CD4-positive, alpha-beta T cell (primary cell): Measurements from ENCODE around the gene SIRT6. TPM values are rescaled to one million over a fixed set of nuclear protein-coding genes. Genes with fewer than 3 reads are reported as not detected.
"Not testable (repeated sequence)": the region's sequence is repeated elsewhere in the genome, so short reads cannot be mapped to it uniquely, and the experiment has no call there.

ENCODE experiments used
- ATAC-seq: fragments of 200-7000 bp; cut with Tn5 transposase; one replicate; pipeline ENCODE4 v1.10.0; 2022; ENCODE audit warnings: mild to moderate bottlenecking; ENCODE audit not compliant: poor library complexity
- CTCF ChIA-PET: fragments of 350-600 bp; sonication (Branson Sonifier 250); formaldehyde crosslinking; loops from one replicate; lab custom pipeline; 2021; ENCODE audit warnings: antibody characterized with exemption, inconsistent platforms; lab: Charles Lee
- POLR2A ChIA-PET: fragments of 350-600 bp; sonication (Branson Sonifier 250); formaldehyde crosslinking; loops from one replicate; lab custom pipeline; 2021; ENCODE audit warnings: antibody characterized with exemption, inconsistent platforms; lab: Charles Lee
- DNase-seq, 14 experiments: peaks; one replicate each; pipeline ENCODE4 v3.0.0-alpha.2; 2013 to 2020; ENCODE audit warnings: mixed read lengths in 2 of 14
- H3K27ac ChIP-seq, 2 donors: one replicate each; pipeline versions ENCODE4 v1.5.1 to v1.7.0; 2013; ENCODE audit warnings: low read length in 2 of 2, low read depth in 1 of 2, mild to moderate bottlenecking in 1 of 2
- H3K27me3 ChIP-seq, 2 experiments: 1 replicate in 1 of 2; 2 replicates in 1 of 2; pipeline versions ENCODE4 v1.6.1 to v1.7.0; 2013; ENCODE audit warnings: low read length in 2 of 2, control low read depth in 1 of 2, mild to moderate bottlenecking in 1 of 2, moderate library complexity in 1 of 2; ENCODE audit not compliant: insufficient read depth in 2 of 2, control insufficient read depth in 1 of 2
- H3K36me3 ChIP-seq: one replicate; pipeline ENCODE4 v1.6.1; 2013; ENCODE audit warnings: low read length, control low read depth; ENCODE audit not compliant: insufficient read depth
- H3K4me1 ChIP-seq: one replicate; pipeline ENCODE4 v1.6.1; 2013; ENCODE audit warnings: low read length, control low read depth; ENCODE audit not compliant: insufficient read depth
- H3K4me3 ChIP-seq: one replicate; pipeline ENCODE4 v1.5.1; 2013; ENCODE audit warnings: mild to moderate bottlenecking, low read length, moderate library complexity
- H3K9me3 ChIP-seq, 2 experiments: 1 replicate in 1 of 2; 2 replicates in 1 of 2; pipeline versions ENCODE4 v1.6.1 to v1.7.0; 2013; ENCODE audit warnings: low read length in 2 of 2, mild to moderate bottlenecking in 2 of 2, control low read depth in 1 of 2, moderate library complexity in 1 of 2; ENCODE audit not compliant: control insufficient read depth in 1 of 2, insufficient read depth in 1 of 2
- H3K27ac Mint-ChIP-seq: one replicate; pipeline ENCODE4 v1.8.0; 2020; ENCODE audit warnings: mixed read lengths
- H3K27me3 Mint-ChIP-seq: one replicate; pipeline ENCODE4 v1.8.0; 2021; ENCODE audit warnings: mixed read lengths
- H3K36me3 Mint-ChIP-seq: one replicate; pipeline ENCODE4 v1.8.0; 2021; ENCODE audit warnings: low read depth, mixed read lengths
- H3K4me1 Mint-ChIP-seq: one replicate; pipeline ENCODE4 v1.8.0; 2021; ENCODE audit warnings: low read depth, mixed read lengths
- H3K4me3 Mint-ChIP-seq: one replicate; pipeline ENCODE4 v1.8.0; 2020; ENCODE audit warnings: mild to moderate bottlenecking, mixed read lengths
- H3K9me3 Mint-ChIP-seq: one replicate; pipeline ENCODE4 v1.8.0; 2020; ENCODE audit warnings: mixed read lengths
- intact Hi-C, 2 experiments: fragments of 100-400 bp; cut with DNase I in 1 of 2; cut with micrococcal nuclease in 1 of 2; formaldehyde crosslinking; loops; one replicate each; pipeline versions ENCODE4 v1.15.1 to v1.9.0; 2023 to 2025; cut with DNase I, micrococcal nuclease
- total RNA-seq, 174 experiments: library from RNA in 2 of 174; stranded (reverse) in 2 of 174; gene quantifications; one replicate each; pipeline ENCODE4 v1.2.3 and lab custom pipeline; 2021 to 2026
- TF ChIP-seq, protein P1 (sequence below): fragments of 200-600 bp; IDR thresholded peaks from one replicate; pipeline ENCODE4 v1.8.0; 2022; ENCODE audit warnings: antibody characterized with exemption, mild to moderate bottlenecking

The SIRT6 gene
- total RNA-seq, 2 experiments from 2014 or later, result 11.2 to 14.2 TPM

DNA sequence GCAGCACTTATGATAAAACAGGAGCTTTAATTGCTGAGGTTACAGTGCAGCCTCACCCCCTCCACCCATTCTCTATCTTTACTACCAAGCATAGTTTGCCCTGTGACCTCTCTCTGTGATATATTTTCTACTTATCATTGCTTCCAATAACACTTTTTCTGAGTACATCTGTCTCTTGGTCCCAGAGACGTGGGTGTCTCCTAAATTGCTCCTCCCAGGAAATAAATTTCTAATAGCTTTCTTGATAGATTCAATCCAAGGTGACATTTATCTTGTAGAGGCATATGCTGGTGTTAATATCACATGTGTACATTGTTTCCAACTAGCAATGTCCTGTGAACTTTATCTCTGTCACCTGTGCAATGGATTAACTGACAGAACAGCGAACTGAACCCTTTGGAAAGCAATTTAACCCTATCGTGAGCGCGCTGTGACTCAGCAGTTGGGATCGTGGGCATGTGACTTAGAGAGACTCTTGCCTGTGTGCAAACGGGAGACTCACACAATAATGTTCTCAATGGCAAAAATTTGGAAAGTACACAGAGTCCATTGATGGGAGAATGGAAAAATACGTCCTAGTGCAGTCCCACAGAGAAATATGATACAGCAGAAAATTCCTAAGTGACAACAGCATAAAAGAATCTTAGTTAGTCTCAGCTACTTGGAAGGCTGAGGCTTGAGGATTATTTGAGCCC, 51.5 kb downstream of the SIRT6 start:
- H3K4me1 ChIP-seq, result no peaks in the 10 kb centered on the region
- Mint-ChIP-seq H3K27me3 (no peaks in the 10 kb centered on the region), H3K36me3 (no peaks in the 10 kb centered on the region), H3K27ac (no peak overlapping the region), H3K4me3 (no peak overlapping the region), H3K4me1 (no peaks in the 10 kb centered on the region), H3K9me3 (no peaks in the 10 kb centered on the region)
- POLR2A ChIA-PET, result no interaction called here
- H3K4me3 ChIP-seq, result no peak overlapping the region
- CTCF ChIA-PET, result interaction anchor here (2.5 kb wide), 1 partner anchor 9 kb away, joined by 11 read pairs; no protein-coding TSS in a partner anchor
- TF ChIP-seq, protein P1, sequence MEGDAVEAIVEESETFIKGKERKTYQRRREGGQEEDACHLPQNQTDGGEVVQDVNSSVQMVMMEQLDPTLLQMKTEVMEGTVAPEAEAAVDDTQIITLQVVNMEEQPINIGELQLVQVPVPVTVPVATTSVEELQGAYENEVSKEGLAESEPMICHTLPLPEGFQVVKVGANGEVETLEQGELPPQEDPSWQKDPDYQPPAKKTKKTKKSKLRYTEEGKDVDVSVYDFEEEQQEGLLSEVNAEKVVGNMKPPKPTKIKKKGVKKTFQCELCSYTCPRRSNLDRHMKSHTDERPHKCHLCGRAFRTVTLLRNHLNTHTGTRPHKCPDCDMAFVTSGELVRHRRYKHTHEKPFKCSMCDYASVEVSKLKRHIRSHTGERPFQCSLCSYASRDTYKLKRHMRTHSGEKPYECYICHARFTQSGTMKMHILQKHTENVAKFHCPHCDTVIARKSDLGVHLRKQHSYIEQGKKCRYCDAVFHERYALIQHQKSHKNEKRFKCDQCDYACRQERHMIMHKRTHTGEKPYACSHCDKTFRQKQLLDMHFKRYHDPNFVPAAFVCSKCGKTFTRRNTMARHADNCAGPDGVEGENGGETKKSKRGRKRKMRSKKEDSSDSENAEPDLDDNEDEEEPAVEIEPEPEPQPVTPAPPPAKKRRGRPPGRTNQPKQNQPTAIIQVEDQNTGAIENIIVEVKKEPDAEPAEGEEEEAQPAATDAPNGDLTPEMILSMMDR, result no peak
- intact Hi-C loops, result no loop called here
- H3K9me3 ChIP-seq, result no peaks in the 10 kb centered on the region
- no peaks in the 10 kb centered on the region for H3K36me3 ChIP-seq
- no peak overlapping the region for H3K27ac ChIP-seq
- no peak for DNase-seq
- no peaks in the 10 kb centered on the region for H3K27me3 ChIP-seq
- no peak for ATAC-seq

DNA sequence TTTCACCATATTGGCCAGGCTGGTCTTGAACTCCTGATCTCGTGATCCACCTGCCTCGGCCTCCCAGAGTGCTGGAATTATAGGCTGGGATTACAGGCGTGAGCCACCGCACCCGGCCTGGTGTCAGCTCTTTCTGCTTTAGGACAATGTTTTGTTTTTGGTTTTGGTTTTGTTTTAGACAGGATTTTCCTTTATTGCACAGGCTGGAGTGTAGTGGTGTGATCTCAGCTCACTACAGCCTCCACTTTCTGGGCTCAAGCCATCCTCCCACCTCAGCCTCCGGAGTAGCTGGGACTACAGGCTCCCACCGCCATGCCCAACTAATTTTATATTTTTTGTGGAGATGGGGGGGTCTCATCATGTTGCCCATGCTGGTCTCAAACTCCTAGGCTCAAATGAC, 53.3 kb downstream of the SIRT6 start:
- H3K4me3 Mint-ChIP-seq, H3K27me3 ChIP-seq, POLR2A ChIA-PET, H3K27ac ChIP-seq, H3K36me3 ChIP-seq, H3K36me3 Mint-ChIP-seq, H3K27ac Mint-ChIP-seq, intact Hi-C loops, H3K4me1 Mint-ChIP-seq, H3K4me1 ChIP-seq, H3K9me3 Mint-ChIP-seq, DNase-seq, H3K9me3 ChIP-seq, ATAC-seq, H3K27me3 Mint-ChIP-seq, H3K4me3 ChIP-seq: not testable (repeated sequence)
- CTCF ChIA-PET, result interaction anchor here (2.5 kb wide), 1 partner anchor 10 kb away, joined by 11 read pairs; no protein-coding TSS in a partner anchor

DNA sequence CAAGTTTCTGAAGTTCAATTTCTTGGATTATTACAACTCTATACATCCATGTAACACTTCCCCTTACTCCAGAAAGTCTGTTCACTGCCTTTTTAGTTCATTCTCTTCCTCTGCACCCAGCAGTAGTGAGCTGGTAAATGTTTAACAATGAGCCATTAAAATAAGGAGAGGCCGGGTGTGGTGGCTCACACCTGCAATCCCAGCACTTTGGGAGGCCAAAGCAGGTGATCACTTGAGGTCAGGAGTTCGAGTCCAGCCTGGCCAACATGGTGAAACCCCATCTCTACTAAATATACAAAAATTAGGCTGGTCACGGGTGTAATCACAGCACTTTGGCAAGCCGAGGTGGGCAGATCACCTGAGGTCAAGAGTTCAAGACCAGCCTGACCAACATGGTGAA, 55.0 kb downstream of the SIRT6 start:
- DNase-seq, H3K27me3 Mint-ChIP-seq, POLR2A ChIA-PET, H3K9me3 ChIP-seq, H3K27me3 ChIP-seq, H3K27ac ChIP-seq, intact Hi-C loops, H3K36me3 Mint-ChIP-seq, H3K9me3 Mint-ChIP-seq, ATAC-seq, H3K4me3 Mint-ChIP-seq, H3K4me3 ChIP-seq, H3K27ac Mint-ChIP-seq, H3K36me3 ChIP-seq: not testable (repeated sequence)
- CTCF ChIA-PET, result interaction anchor here (1.4 kb wide), 1 partner anchor 13 kb away, joined by 4 read pairs; no protein-coding TSS in a partner anchor
- peaks cover 18% of the 10 kb centered on the region for H3K4me1 ChIP-seq
- H3K4me1 Mint-ChIP-seq, result peaks cover 21% of the 10 kb centered on the region

DNA sequence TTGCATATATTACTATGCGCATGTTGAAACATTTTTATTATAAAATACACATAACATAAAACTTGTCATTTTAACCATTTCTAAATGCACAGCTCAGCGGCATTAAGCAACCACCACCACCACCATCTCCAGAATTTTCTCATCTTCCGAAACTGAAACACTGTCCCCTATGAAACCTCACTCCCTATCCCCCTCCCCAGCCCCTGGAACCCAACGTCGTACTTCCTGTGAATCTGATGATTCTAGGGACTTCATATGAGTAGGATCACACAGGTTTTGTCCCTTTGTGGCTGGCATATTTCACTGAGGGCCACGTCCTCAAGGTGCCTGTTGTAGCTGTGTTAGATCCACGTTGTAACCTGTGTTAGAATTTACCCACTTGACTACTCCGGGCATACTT, 57.7 kb downstream of the SIRT6 start:
- TF ChIP-seq, protein P1, result no peak
- Histone ChIP-seq H3K27me3 (no peaks in the 10 kb centered on the region), H3K36me3 (peaks cover 8% of the 10 kb centered on the region), H3K4me3 (peak overlapping the region; percentile 59), H3K27ac (no peak overlapping the region), H3K4me1 (peaks cover 32% of the 10 kb centered on the region), H3K9me3 (no peaks in the 10 kb centered on the region)
- intact Hi-C loops, result loop anchor here in 1 of 2 experiments (5.0 kb wide), 4 partner anchors 37 to 137 kb away; partner anchors contain the start of genes ANKRD24, EEF2, PIAS4 and SIRT6
- Mint-ChIP-seq H3K27ac (peak overlapping the region; percentile 72), H3K27me3 (no peaks in the 10 kb centered on the region), H3K36me3 (peaks cover 4% of the 10 kb centered on the region), H3K4me1 (peaks cover 23% of the 10 kb centered on the region), H3K4me3 (peak overlapping the region; percentile 84), H3K9me3 (no peaks in the 10 kb centered on the region)
- ChIA-PET CTCF (interaction anchor here (2.3 kb wide), 1 partner anchor 16 kb away, joined by 7 read pairs; no protein-coding TSS in a partner anchor), POLR2A (interaction anchor here (1.0 to 1.3 kb wide), 2 partner anchors 58 to 59 kb away, joined by 3 read pairs; partner anchors contain the start of gene ZBTB7A)
- ATAC-seq (no peak), DNase-seq (no peak)

Other genes with a start within 250 kb of the SIRT6 start
- gene NMRK2, start 249.5 kb downstream of the SIRT6 start, total RNA-seq, result not detected
- 10 to 100 TPM; 21.1 to 22.9 TPM for gene DAPK3, start 211.5 kb downstream of the SIRT6 start, total RNA-seq
- gene EEF2, start 197.1 kb downstream of the SIRT6 start, total RNA-seq, result 1,000 to 10,000 TPM; 2,756 to 2,866 TPM
- 10 to 100 TPM; 14.5 to 16.5 TPM for gene PIAS4, start 174.8 kb downstream of the SIRT6 start, total RNA-seq
- gene ZBTB7A, start 115.7 kb downstream of the SIRT6 start, total RNA-seq, result 10 to 100 TPM; 44.2 to 47.2 TPM
- gene MAP2K2, start 58.4 kb downstream of the SIRT6 start, total RNA-seq, result 10 to 100 TPM; 72.7 to 77.6 TPM
- gene CREB3L3, start 28.9 kb downstream of the SIRT6 start, total RNA-seq, result under 1 TPM in 1 of 2 experiments, not detected in 1; 0.08 TPM
- gene ANKRD24, start 126 bp upstream of the SIRT6 start, total RNA-seq, result under 1 TPM; 0.59 to 0.60 TPM
- gene EBI3, start 47.0 kb upstream of the SIRT6 start, total RNA-seq, result not detected
- gene YJU2, start 64.5 kb upstream of the SIRT6 start, total RNA-seq, result 10 to 100 TPM; 32.9 to 33.7 TPM
- under 1 TPM; 0.14 to 0.64 TPM for gene SHD, start 96.7 kb upstream of the SIRT6 start, total RNA-seq
- 10 to 100 TPM; 17.6 to 20.9 TPM for gene TMIGD2, start 119.8 kb upstream of the SIRT6 start, total RNA-seq
- 1 to 10 TPM in 1 of 2 experiments, under 1 TPM in 1; 0.98 to 1.0 TPM for gene FSD1, start 122.0 kb upstream of the SIRT6 start, total RNA-seq
- 1 to 10 TPM; 1.7 to 1.8 TPM for gene STAP2, start 156.3 kb upstream of the SIRT6 start, total RNA-seq
- 10 to 100 TPM; 10.3 to 11.0 TPM for gene MPND, start 161.0 kb upstream of the SIRT6 start, total RNA-seq
- 10 to 100 TPM; 39.3 to 40.9 TPM for gene SH3GL1, start 218.0 kb upstream of the SIRT6 start, total RNA-seq
- 10 to 100 TPM; 27.5 to 27.8 TPM for gene CHAF1A, start 220.1 kb upstream of the SIRT6 start, total RNA-seq